ENCODE data around the gene SPAAR.

The SPAAR gene

GRCh38 chr9:35907711-35908503, 1.4 kb upstream of the SPAAR start:
- TF ChIP-seq ISL1 (CRISPR knock-in tag; IDR thresholded peaks at IDR 0.05): 0 out of 2 replicates have a peak, but pooled peaks have one; percentile 19
- peak; percentile 75; the same call in 1 of the 2 replicates for TF ChIP-seq PATZ1 (CRISPR knock-in tag; IDR thresholded peaks at IDR 0.05; ENCODE audit: borderline replicate concordance)
- TF ChIP-seq TSHZ2 (CRISPR knock-in tag; IDR thresholded peaks at IDR 0.05): no peak
- no peak for TF ChIP-seq ZNF70 (CRISPR knock-in tag; IDR thresholded peaks at IDR 0.05)
- TF ChIP-seq ZFP30 (CRISPR knock-in tag; IDR thresholded peaks at IDR 0.05): no peak
- peak; percentile 72 for ATAC-seq

GRCh38 chr9:35908504-35909125, 675 bp upstream of the SPAAR start:
- ATAC-seq: no peak
- TF ChIP-seq PPARA (CRISPR knock-in tag; IDR thresholded peaks at IDR 0.05; ENCODE audit: borderline replicate concordance) (no peak), BACH2 (CRISPR knock-in tag; IDR thresholded peaks at IDR 0.05; ENCODE audit: borderline replicate concordance) (no peak), ZFP3 (CRISPR knock-in tag; IDR thresholded peaks at IDR 0.05) (no peak; the same call in 1 of the 2 replicates), TCF4 (CRISPR knock-in tag; IDR thresholded peaks at IDR 0.05; ENCODE audit: borderline replicate concordance) (no peak), ZNF8 (CRISPR knock-in tag; IDR thresholded peaks at IDR 0.05) (no peak)

- ATAC-seq: no peak
- TF ChIP-seq ESRRG (CRISPR knock-in tag; IDR thresholded peaks at IDR 0.05): no peak
- no peak for TF ChIP-seq RARB (CRISPR knock-in tag; IDR thresholded peaks at IDR 0.05)
- no peak for TF ChIP-seq TOX (CRISPR knock-in tag; IDR thresholded peaks at IDR 0.05; ENCODE audit: borderline replicate concordance)
- no peak for TF ChIP-seq GLIS3 (CRISPR knock-in tag; IDR thresholded peaks at IDR 0.05)
These were observed 660 bp downstream of the SPAAR start for GRCh38 chr9:35909687-35910612.

- TF ChIP-seq SNAI2 (CRISPR knock-in tag; IDR thresholded peaks at IDR 0.05): no peak
- no peak for TF ChIP-seq RARB (CRISPR knock-in tag; IDR thresholded peaks at IDR 0.05)
- no peak for TF ChIP-seq PPARA (CRISPR knock-in tag; IDR thresholded peaks at IDR 0.05; ENCODE audit: borderline replicate concordance)
- no peak for TF ChIP-seq ISL1 (CRISPR knock-in tag; IDR thresholded peaks at IDR 0.05)
- no peak for TF ChIP-seq CSRNP3 (CRISPR knock-in tag; IDR thresholded peaks at IDR 0.05)
- no peak for TF ChIP-seq CSDC2 (CRISPR knock-in tag; IDR thresholded peaks at IDR 0.05)
- no peak for TF ChIP-seq TSHZ2 (CRISPR knock-in tag; IDR thresholded peaks at IDR 0.05)
- TF ChIP-seq ZNF70 (CRISPR knock-in tag; IDR thresholded peaks at IDR 0.05): no peak
- TF ChIP-seq ZNF565 (CRISPR knock-in tag; conservative IDR thresholded peaks at IDR 0.05; ENCODE audit: low read depth): no peak
- no peak for TF ChIP-seq TOX (CRISPR knock-in tag; IDR thresholded peaks at IDR 0.05; ENCODE audit: borderline replicate concordance)
- TF ChIP-seq ZC3H10 (CRISPR knock-in tag; IDR thresholded peaks at IDR 0.05): no peak
- no peak for TF ChIP-seq ZFP30 (CRISPR knock-in tag; IDR thresholded peaks at IDR 0.05)
- no peak for TF ChIP-seq TCF4 (CRISPR knock-in tag; IDR thresholded peaks at IDR 0.05; ENCODE audit: borderline replicate concordance)
- TF ChIP-seq POU6F1 (CRISPR knock-in tag; IDR thresholded peaks at IDR 0.05; ENCODE audit: borderline replicate concordance, low read depth): no peak
- no peak for TF ChIP-seq OSR1 (CRISPR knock-in tag; IDR thresholded peaks at IDR 0.05)
- peak; percentile 9; the same call in 1 of the 3 replicates for ATAC-seq
These were observed 1.5 kb downstream of the SPAAR start for GRCh38 chr9:35910613-35911359.
